ENCODE measurements around the gene BLTP3B.

DNA sequence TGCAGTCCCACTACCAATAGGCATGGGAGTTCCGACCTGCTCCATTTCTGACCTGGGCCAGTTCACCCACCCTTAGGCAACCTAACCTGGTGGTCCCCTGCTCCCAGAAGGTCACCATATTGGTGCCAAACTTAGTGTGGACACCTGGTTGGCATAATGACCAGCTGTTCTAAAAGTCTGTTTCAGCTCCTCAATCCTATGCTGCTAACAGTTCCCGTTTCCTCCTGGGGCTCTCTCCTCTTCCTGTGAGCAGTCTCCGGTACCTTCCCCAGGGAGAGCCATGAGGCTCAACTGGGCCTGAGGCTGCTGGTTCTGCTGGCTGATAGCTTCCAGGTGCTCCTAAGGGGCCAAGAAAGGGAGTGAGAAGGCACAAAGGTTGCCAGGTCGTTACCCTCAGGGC, 15.9 kb upstream of the BLTP3B start:
- TF ChIP-seq RARB (CRISPR knock-in tag; IDR thresholded peaks at IDR 0.05) (no peak), ZNF565 (CRISPR knock-in tag; conservative IDR thresholded peaks at IDR 0.05; ENCODE audit: low read depth) (no peak), ARNTL (CRISPR knock-in tag; IDR thresholded peaks at IDR 0.05; ENCODE audit: borderline replicate concordance, low read depth) (no peak), GLIS3 (CRISPR knock-in tag; IDR thresholded peaks at IDR 0.05) (no peak), PPARA (CRISPR knock-in tag; IDR thresholded peaks at IDR 0.05; ENCODE audit: borderline replicate concordance) (no peak), CSDC2 (CRISPR knock-in tag; IDR thresholded peaks at IDR 0.05) (no peak)
- TF ChIP-seq, protein P1, sequence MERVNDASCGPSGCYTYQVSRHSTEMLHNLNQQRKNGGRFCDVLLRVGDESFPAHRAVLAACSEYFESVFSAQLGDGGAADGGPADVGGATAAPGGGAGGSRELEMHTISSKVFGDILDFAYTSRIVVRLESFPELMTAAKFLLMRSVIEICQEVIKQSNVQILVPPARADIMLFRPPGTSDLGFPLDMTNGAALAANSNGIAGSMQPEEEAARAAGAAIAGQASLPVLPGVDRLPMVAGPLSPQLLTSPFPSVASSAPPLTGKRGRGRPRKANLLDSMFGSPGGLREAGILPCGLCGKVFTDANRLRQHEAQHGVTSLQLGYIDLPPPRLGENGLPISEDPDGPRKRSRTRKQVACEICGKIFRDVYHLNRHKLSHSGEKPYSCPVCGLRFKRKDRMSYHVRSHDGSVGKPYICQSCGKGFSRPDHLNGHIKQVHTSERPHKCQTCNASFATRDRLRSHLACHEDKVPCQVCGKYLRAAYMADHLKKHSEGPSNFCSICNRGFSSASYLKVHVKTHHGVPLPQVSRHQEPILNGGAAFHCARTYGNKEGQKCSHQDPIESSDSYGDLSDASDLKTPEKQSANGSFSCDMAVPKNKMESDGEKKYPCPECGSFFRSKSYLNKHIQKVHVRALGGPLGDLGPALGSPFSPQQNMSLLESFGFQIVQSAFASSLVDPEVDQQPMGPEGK (CRISPR knock-in tag; IDR thresholded peaks at IDR 0.05; ENCODE audit: borderline replicate concordance), result no peak
- TF ChIP-seq, protein P2, sequence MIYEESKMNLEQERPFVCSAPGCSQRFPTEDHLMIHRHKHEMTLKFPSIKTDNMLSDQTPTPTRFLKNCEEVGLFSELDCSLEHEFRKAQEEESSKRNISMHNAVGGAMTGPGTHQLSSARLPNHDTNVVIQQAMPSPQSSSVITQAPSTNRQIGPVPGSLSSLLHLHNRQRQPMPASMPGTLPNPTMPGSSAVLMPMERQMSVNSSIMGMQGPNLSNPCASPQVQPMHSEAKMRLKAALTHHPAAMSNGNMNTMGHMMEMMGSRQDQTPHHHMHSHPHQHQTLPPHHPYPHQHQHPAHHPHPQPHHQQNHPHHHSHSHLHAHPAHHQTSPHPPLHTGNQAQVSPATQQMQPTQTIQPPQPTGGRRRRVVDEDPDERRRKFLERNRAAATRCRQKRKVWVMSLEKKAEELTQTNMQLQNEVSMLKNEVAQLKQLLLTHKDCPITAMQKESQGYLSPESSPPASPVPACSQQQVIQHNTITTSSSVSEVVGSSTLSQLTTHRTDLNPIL (CRISPR knock-in tag; IDR thresholded peaks at IDR 0.05; ENCODE audit: low read depth), result no peak
- TF ChIP-seq, protein P3, sequence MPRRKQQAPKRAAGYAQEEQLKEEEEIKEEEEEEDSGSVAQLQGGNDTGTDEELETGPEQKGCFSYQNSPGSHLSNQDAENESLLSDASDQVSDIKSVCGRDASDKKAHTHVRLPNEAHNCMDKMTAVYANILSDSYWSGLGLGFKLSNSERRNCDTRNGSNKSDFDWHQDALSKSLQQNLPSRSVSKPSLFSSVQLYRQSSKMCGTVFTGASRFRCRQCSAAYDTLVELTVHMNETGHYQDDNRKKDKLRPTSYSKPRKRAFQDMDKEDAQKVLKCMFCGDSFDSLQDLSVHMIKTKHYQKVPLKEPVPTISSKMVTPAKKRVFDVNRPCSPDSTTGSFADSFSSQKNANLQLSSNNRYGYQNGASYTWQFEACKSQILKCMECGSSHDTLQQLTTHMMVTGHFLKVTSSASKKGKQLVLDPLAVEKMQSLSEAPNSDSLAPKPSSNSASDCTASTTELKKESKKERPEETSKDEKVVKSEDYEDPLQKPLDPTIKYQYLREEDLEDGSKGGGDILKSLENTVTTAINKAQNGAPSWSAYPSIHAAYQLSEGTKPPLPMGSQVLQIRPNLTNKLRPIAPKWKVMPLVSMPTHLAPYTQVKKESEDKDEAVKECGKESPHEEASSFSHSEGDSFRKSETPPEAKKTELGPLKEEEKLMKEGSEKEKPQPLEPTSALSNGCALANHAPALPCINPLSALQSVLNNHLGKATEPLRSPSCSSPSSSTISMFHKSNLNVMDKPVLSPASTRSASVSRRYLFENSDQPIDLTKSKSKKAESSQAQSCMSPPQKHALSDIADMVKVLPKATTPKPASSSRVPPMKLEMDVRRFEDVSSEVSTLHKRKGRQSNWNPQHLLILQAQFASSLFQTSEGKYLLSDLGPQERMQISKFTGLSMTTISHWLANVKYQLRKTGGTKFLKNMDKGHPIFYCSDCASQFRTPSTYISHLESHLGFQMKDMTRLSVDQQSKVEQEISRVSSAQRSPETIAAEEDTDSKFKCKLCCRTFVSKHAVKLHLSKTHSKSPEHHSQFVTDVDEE (CRISPR knock-in tag; IDR thresholded peaks at IDR 0.05), result no peak
